Prostate gland (tissue), 2 donors: Measurements from ENCODE around the gene PCDHA1. TPM values are rescaled to one million over a fixed set of nuclear protein-coding genes. Genes with fewer than 3 reads are reported as not detected.

Experiments used
- DNase-seq: peaks from one replicate; pipeline ENCODE4 v3.0.0-alpha.2; 2019; ENCODE audit warnings: low spot score
- H3K27ac ChIP-seq, 2 donors: fragments of 200-600 bp; sonication (generic); 2 replicates each; pipeline ENCODE4 v1.5.1; 2017 to 2019
- H3K27me3 ChIP-seq: fragments of 200-600 bp; sonication (generic); replicated peaks from 2 replicates; pipeline ENCODE4 v1.5.1; 2019; ENCODE audit not compliant: insufficient read depth
- H3K36me3 ChIP-seq, 2 donors: fragments of 200-600 bp; sonication (generic); 1 replicate in 1 of 2; 2 replicates in 1 of 2; pipeline versions ENCODE4 v1.5.1 to v1.8.1; 2017 to 2019
- H3K4me1 ChIP-seq: fragments of 200-600 bp; sonication (generic); replicated peaks from 2 replicates; pipeline ENCODE4 v1.5.1; 2019
- H3K4me3 ChIP-seq, 2 donors: fragments of 200-600 bp; sonication (generic); 2 replicates each; pipeline ENCODE4 v1.5.1; 2017 to 2019
- H3K9me3 ChIP-seq: fragments of 200-600 bp; sonication (generic); 2 replicates; pipeline ENCODE4 v1.5.1; 2017
- CTCF ChIP-seq, 4 experiments: fragments of 200-600 bp in 2 of 4; fragments of 450-650 bp in 2 of 4; sonication (generic) in 2 of 4; IDR thresholded peaks; 1 replicate in 3 of 4; 2 replicates in 1 of 4; pipeline ENCODE4 v1.5.1; 2016 to 2019; ENCODE audit warnings: antibody characterized with exemption in 4 of 4, mild to moderate bottlenecking in 2 of 4, moderate library complexity in 2 of 4
- POLR2A ChIP-seq: fragments of 450-650 bp; IDR thresholded peaks from one replicate; pipeline ENCODE4 v1.6.1; 2016; ENCODE audit warnings: antibody characterized with exemption, mild to moderate bottlenecking
- POLR2AphosphoS5 ChIP-seq: sonication (generic); formaldehyde crosslinking; IDR thresholded peaks from one replicate; pipeline ENCODE4 v1.6.1; 2017; ENCODE audit warnings: antibody characterized with exemption
- WGBS: methylation state at CpG from one replicate; pipeline ENCODE4 v1.1.5; 2018; 5-methylcytosine and 5-hydroxymethylcytosine counted together
- intact Hi-C: fragments of 100-400 bp; cut with DNase I; formaldehyde crosslinking; loops from one replicate; pipeline ENCODE4 v1.14.2; 2022
- total RNA-seq, 2 donors: library from RNA; depleted of rRNA; stranded (reverse); fragments of >200 nt; gene quantifications; one replicate each; pipeline ENCODE4 v1.1.0, GENCODE V29; 2016

PCDHA1 gene
- total RNA-seq, result under 1 TPM in 1 of 2 donors, not detected in 1; 0.85 TPM

- TF ChIP-seq CTCF (IDR thresholded peaks at IDR 0.05) (no peak), POLR2AphosphoS5 (no peak), POLR2A (no peak)
- no peaks in the 10 kb centered on the region for H3K9me3 ChIP-seq
- intact Hi-C loops, result no loop called here
- no peaks in the 10 kb centered on the region for H3K4me1 ChIP-seq
- peaks cover 3% of the 10 kb centered on the region for H3K27me3 ChIP-seq
- H3K27ac ChIP-seq, result no peak within 1 kb of the TSS
- DNase-seq, result no peak
- no peak within 1 kb of the TSS for H3K4me3 ChIP-seq
- 24% methylated on average over 29 of the region's 29 CpGs for WGBS
- H3K36me3 ChIP-seq, result no peaks in the 10 kb centered on the region
Observed at GRCh38 chr5:140785905-140786686, at the start of gene PCDHA1. TSS of gene PCDHA1 (plus strand) at chr5:140786140.

- intact Hi-C loops, result no loop called here
- WGBS, result 73% methylated on average over 1 of the region's 1 CpG
Observed at GRCh38 chr5:140737486-140737885, 48.5 kb upstream of the PCDHA1 start.

GRCh38 chr5:140741967-140742366 lies 44.0 kb upstream of the PCDHA1 start:
- Histone ChIP-seq H3K4me3 (no peak overlapping the region), H3K27ac (no peak overlapping the region), H3K4me1 (no peaks in the 10 kb centered on the region), H3K9me3 (no peaks in the 10 kb centered on the region), H3K36me3 (no peaks in the 10 kb centered on the region), H3K27me3 (no peaks in the 10 kb centered on the region)
- WGBS, result 72% methylated on average over 1 of the region's 1 CpG
- no peak for DNase-seq
- TF ChIP-seq POLR2AphosphoS5, result no peak
- TF ChIP-seq CTCF (IDR thresholded peaks at IDR 0.05), result no peak
- TF ChIP-seq POLR2A, result no peak
- intact Hi-C loops, result no loop called here

More at GRCh38 chr5:140737486-140737885, 48.5 kb upstream of the PCDHA1 start:
- no peak overlapping the region for H3K4me3 ChIP-seq
- no peaks in the 10 kb centered on the region for H3K4me1 ChIP-seq
- H3K9me3 ChIP-seq, result no peaks in the 10 kb centered on the region
- DNase-seq, result no peak
- no peak for TF ChIP-seq POLR2A
- no peak for TF ChIP-seq CTCF (IDR thresholded peaks at IDR 0.05)
- TF ChIP-seq POLR2AphosphoS5, result no peak
- no peaks in the 10 kb centered on the region for H3K36me3 ChIP-seq
- no peak overlapping the region for H3K27ac ChIP-seq
- no peaks in the 10 kb centered on the region for H3K27me3 ChIP-seq

- TF ChIP-seq POLR2A (no peak), CTCF (IDR thresholded peaks at IDR 0.05) (no peak), POLR2AphosphoS5 (no peak)
- Histone ChIP-seq H3K9me3 (no peaks in the 10 kb centered on the region), H3K4me3 (no peak overlapping the region), H3K4me1 (no peaks in the 10 kb centered on the region), H3K36me3 (no peaks in the 10 kb centered on the region), H3K27ac (no peak overlapping the region), H3K27me3 (no peaks in the 10 kb centered on the region)
- DNase-seq, result no peak
- intact Hi-C loops, result no loop called here
- 86% methylated on average over 5 of the region's 5 CpGs for WGBS
Observed at GRCh38 chr5:140753561-140753960, 32.4 kb upstream of the PCDHA1 start.
